Measurements from ENCODE around the gene MUC5AC. TPM values are rescaled to one million over a fixed set of nuclear protein-coding genes. Genes with fewer than 3 reads are reported as not detected.

Gene MUC5AC
- total RNA-seq, 1 experiment from 2014 or later: under 0.01 TPM

DNA sequence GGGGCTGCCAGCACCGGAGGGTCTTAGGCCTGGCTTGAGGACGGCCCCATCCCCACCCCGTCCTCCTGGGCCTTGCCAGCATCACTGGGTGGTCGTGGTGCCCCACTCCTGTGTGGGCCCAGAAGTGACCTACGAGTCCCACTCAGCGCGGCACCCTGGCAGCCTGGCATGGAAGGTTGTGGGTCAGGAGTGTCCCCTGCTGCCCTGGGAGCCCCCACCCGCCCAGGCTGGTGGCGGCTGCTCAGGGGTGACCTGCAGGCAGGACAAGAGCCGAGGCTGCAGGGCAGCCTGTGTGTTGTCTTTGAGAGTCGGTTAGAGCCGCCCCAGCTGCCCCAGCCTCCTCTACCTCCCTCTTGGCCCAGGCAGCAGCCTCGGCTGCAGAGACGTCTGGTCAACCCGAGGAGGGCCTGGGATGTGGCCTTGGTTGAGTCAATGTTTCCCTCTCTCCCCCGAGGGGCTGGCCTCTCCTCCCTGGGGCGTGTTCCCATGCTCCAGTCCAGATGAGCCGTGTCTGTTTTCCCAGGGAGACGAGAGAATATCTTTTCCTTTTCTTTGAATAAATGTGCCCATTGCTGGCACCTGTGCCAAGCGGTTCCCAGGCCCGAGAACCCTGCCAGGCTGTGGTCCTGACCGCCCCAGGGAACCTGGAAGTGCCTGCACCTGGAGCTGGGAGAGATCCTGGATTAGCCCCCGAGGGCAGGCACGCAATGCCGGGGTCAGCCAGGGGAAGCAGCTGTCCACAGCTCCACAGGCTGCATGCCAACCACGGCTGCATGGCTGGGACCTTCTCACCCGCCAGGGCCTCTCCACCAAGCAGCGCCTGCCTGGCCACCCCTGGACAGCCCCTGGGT is 35.7 kb upstream of the MUC5AC start:
- Mint-ChIP-seq H3K4me1 (no peaks in the 10 kb centered on the region), H3K9me3 (peaks cover 16% of the 10 kb centered on the region), H3K4me3 (no peak overlapping the region), H3K27me3 (ENCODE audit: low read depth) (peaks cover 5% of the 10 kb centered on the region), H3K27ac (no peak overlapping the region), H3K36me3 (no peaks in the 10 kb centered on the region)
- no peak for TF ChIP-seq ATF1 (CRISPR knock-in tag; IDR thresholded peaks at IDR 0.05)
- no peak for TF ChIP-seq CREB1 (CRISPR knock-in tag; IDR thresholded peaks at IDR 0.05)
- TF ChIP-seq ZBTB21 (CRISPR knock-in tag; IDR thresholded peaks at IDR 0.05; ENCODE audit: borderline replicate concordance): no peak
- no peak for TF ChIP-seq ZNF263 (CRISPR knock-in tag; IDR thresholded peaks at IDR 0.05; ENCODE audit: low read depth)
- TF ChIP-seq, protein P1, sequence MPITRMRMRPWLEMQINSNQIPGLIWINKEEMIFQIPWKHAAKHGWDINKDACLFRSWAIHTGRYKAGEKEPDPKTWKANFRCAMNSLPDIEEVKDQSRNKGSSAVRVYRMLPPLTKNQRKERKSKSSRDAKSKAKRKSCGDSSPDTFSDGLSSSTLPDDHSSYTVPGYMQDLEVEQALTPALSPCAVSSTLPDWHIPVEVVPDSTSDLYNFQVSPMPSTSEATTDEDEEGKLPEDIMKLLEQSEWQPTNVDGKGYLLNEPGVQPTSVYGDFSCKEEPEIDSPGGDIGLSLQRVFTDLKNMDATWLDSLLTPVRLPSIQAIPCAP (CRISPR knock-in tag; IDR thresholded peaks at IDR 0.05): no peak
- TF ChIP-seq, protein P2, sequence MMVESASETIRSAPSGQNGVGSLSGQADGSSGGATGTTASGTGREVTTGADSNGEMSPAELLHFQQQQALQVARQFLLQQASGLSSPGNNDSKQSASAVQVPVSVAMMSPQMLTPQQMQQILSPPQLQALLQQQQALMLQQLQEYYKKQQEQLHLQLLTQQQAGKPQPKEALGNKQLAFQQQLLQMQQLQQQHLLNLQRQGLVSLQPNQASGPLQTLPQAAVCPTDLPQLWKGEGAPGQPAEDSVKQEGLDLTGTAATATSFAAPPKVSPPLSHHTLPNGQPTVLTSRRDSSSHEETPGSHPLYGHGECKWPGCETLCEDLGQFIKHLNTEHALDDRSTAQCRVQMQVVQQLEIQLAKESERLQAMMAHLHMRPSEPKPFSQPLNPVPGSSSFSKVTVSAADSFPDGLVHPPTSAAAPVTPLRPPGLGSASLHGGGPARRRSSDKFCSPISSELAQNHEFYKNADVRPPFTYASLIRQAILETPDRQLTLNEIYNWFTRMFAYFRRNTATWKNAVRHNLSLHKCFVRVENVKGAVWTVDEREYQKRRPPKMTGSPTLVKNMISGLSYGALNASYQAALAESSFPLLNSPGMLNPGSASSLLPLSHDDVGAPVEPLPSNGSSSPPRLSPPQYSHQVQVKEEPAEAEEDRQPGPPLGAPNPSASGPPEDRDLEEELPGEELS (CRISPR knock-in tag; IDR thresholded peaks at IDR 0.05): no peak
- no peak for TF ChIP-seq IRF2 (CRISPR knock-in tag; IDR thresholded peaks at IDR 0.05; ENCODE audit: borderline replicate concordance, low read depth)
- no peak for TF ChIP-seq JUN (CRISPR knock-in tag; IDR thresholded peaks at IDR 0.05)
- no peak for TF ChIP-seq NFE2L1 (CRISPR knock-in tag; IDR thresholded peaks at IDR 0.05)
- TF ChIP-seq, protein P3, sequence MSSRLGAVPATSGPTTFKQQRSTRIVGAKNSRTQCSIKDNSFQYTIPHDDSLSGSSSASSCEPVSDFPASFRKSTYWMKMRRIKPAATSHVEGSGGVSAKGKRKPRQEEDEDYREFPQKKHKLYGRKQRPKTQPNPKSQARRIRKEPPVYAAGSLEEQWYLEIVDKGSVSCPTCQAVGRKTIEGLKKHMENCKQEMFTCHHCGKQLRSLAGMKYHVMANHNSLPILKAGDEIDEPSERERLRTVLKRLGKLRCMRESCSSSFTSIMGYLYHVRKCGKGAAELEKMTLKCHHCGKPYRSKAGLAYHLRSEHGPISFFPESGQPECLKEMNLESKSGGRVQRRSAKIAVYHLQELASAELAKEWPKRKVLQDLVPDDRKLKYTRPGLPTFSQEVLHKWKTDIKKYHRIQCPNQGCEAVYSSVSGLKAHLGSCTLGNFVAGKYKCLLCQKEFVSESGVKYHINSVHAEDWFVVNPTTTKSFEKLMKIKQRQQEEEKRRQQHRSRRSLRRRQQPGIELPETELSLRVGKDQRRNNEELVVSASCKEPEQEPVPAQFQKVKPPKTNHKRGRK (CRISPR knock-in tag; IDR thresholded peaks at IDR 0.05; ENCODE audit: borderline replicate concordance): no peak
- TF ChIP-seq, protein P4, sequence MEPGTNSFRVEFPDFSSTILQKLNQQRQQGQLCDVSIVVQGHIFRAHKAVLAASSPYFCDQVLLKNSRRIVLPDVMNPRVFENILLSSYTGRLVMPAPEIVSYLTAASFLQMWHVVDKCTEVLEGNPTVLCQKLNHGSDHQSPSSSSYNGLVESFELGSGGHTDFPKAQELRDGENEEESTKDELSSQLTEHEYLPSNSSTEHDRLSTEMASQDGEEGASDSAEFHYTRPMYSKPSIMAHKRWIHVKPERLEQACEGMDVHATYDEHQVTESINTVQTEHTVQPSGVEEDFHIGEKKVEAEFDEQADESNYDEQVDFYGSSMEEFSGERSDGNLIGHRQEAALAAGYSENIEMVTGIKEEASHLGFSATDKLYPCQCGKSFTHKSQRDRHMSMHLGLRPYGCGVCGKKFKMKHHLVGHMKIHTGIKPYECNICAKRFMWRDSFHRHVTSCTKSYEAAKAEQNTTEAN (CRISPR knock-in tag; IDR thresholded peaks at IDR 0.05): no peak
- TF ChIP-seq, protein P5, sequence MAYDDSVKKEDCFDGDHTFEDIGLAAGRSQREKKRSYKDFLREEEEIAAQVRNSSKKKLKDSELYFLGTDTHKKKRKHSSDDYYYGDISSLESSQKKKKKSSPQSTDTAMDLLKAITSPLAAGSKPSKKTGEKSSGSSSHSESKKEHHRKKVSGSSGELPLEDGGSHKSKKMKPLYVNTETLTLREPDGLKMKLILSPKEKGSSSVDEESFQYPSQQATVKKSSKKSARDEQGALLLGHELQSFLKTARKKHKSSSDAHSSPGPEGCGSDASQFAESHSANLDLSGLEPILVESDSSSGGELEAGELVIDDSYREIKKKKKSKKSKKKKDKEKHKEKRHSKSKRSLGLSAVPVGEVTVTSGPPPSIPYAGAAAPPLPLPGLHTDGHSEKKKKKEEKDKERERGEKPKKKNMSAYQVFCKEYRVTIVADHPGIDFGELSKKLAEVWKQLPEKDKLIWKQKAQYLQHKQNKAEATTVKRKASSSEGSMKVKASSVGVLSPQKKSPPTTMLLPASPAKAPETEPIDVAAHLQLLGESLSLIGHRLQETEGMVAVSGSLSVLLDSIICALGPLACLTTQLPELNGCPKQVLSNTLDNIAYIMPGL (CRISPR knock-in tag; IDR thresholded peaks at IDR 0.05): no peak
- no peak for TF ChIP-seq CBFB (CRISPR knock-in tag; IDR thresholded peaks at IDR 0.05; ENCODE audit: low read depth)
- POLR2A ChIA-PET: no interaction called here
- ATAC-seq (no peak), DNase-seq (ENCODE audit: low spot score) (peak; percentile 12)
- CTCF ChIA-PET: no interaction called here

DNA sequence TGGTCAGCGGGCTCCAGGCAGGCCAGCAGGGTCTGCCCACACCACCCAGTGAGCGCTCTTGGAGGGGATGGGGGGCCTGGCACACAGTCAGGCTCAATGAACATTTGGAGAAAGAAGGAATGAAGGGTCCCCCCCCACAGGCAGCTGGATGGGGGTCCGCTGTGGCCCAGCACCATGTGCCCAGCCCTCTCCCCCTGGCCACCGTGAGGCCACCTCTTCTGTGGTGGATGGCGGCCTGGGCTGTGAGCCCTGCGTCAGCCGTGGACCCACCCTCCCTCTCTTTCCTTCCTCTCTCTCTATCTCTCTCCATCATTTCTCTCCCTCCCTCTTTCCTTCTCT is 35.1 kb upstream of the MUC5AC start:
- H3K27ac Mint-ChIP-seq: no peak overlapping the region
- POLR2A ChIA-PET: no interaction called here
- CTCF ChIA-PET: no interaction called here
- H3K27me3 Mint-ChIP-seq (ENCODE audit: low read depth): peaks cover 5% of the 10 kb centered on the region
- no peak overlapping the region for H3K4me3 Mint-ChIP-seq
- H3K36me3 Mint-ChIP-seq: no peaks in the 10 kb centered on the region
- H3K9me3 Mint-ChIP-seq: peaks cover 16% of the 10 kb centered on the region
- H3K4me1 Mint-ChIP-seq: no peaks in the 10 kb centered on the region
- DNase-seq (ENCODE audit: low spot score) (no peak), ATAC-seq (no peak)
- no peak for TF ChIP-seq SMAD4 (CRISPR knock-in tag; IDR thresholded peaks at IDR 0.05)

DNA sequence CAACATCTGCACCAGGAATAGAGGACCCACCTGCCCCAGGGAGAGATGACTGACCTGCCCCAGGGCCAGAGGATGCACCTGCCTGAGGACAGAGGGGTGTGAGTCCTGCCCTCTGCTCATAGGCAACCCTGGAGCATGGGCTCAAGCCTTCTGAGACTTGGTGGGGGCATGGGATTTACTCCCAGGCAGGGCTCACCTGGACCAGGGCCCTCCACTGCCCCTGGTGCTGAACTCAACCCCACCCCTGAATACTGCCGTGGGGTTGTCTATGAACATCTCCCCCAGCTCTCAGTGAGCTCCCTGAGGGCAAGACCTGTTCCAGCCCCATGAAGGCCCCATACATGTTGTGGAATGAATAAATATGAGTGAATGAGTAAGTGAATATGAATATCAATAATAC is 33.8 kb upstream of the MUC5AC start:
- DNase-seq (ENCODE audit: low spot score) (no peak), ATAC-seq (no peak)
- no peaks in the 10 kb centered on the region for H3K36me3 Mint-ChIP-seq
- no peaks in the 10 kb centered on the region for H3K4me1 Mint-ChIP-seq
- H3K4me3 Mint-ChIP-seq: no peak overlapping the region
- H3K9me3 Mint-ChIP-seq: peaks cover 16% of the 10 kb centered on the region
- H3K27ac Mint-ChIP-seq: no peak overlapping the region
- ChIA-PET CTCF (no interaction called here), POLR2A (interaction anchor here (0.6 kb wide), 1 partner anchor 688 kb away, joined by 3 read pairs; no protein-coding TSS in a partner anchor)
- peaks cover 5% of the 10 kb centered on the region for H3K27me3 Mint-ChIP-seq (ENCODE audit: low read depth)
- TF ChIP-seq ZNF138 (CRISPR knock-in tag; conservative IDR thresholded peaks at IDR 0.05) (no peak), CBFB (CRISPR knock-in tag; IDR thresholded peaks at IDR 0.05; ENCODE audit: low read depth) (no peak), NR2C2 (CRISPR knock-in tag; IDR thresholded peaks at IDR 0.05) (no peak), MXD4 (CRISPR knock-in tag; IDR thresholded peaks at IDR 0.05; ENCODE audit: borderline replicate concordance) (no peak), TCF7 (CRISPR knock-in tag; IDR thresholded peaks at IDR 0.05; ENCODE audit: low read depth) (no peak), ZNF121 (CRISPR knock-in tag; IDR thresholded peaks at IDR 0.05) (no peak), NFATC4 (CRISPR knock-in tag; IDR thresholded peaks at IDR 0.05) (no peak), SP1 (CRISPR knock-in tag; conservative IDR thresholded peaks at IDR 0.05) (no peak), ZNF317 (CRISPR knock-in tag; IDR thresholded peaks at IDR 0.05; ENCODE audit: borderline replicate concordance, low read depth) (no peak), TEAD4 (CRISPR knock-in tag; IDR thresholded peaks at IDR 0.05) (no peak)
- TF ChIP-seq, protein P6, sequence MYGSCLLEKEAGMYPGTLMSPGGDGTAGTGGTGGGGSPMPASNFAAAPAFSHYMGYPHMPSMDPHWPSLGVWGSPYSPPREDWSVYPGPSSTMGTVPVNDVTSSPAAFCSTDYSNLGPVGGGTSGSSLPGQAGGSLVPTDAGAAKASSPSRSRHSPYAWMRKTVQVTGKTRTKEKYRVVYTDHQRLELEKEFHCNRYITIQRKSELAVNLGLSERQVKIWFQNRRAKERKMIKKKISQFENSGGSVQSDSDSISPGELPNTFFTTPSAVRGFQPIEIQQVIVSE (CRISPR knock-in tag; IDR thresholded peaks at IDR 0.05; ENCODE audit: borderline replicate concordance): no peak
